Thymus (tissue), 11 donors: ENCODE results near the gene CDIP1. TPM values are rescaled to one million over a fixed set of nuclear protein-coding genes. Genes with fewer than 3 reads are reported as not detected.

Experiments
- DNase-seq, 9 donors: peaks; one replicate each; pipeline ENCODE4 v3.0.0-alpha.2; 2013; ENCODE audit warnings: low spot score in 9 of 9, low read depth in 6 of 9, missing footprints in 1 of 9
- H3K27ac ChIP-seq, 2 donors: one replicate each; pipeline ENCODE4 v1.5.1; 2013; ENCODE audit warnings: control low read depth in 1 of 2, low read depth in 1 of 2, low read length in 1 of 2, mild to moderate bottlenecking in 1 of 2, moderate library complexity in 1 of 2
- H3K27me3 ChIP-seq, 2 donors: one replicate each; pipeline ENCODE4 v1.5.1; 2013; ENCODE audit warnings: low read length in 1 of 2; ENCODE audit not compliant: control insufficient read depth in 2 of 2, insufficient read depth in 1 of 2
- H3K36me3 ChIP-seq, 2 donors: one replicate each; pipeline ENCODE4 v1.5.1; 2013; ENCODE audit warnings: low read length in 1 of 2, mild to moderate bottlenecking in 1 of 2, moderate library complexity in 1 of 2; ENCODE audit not compliant: control insufficient read depth in 2 of 2, insufficient read depth in 2 of 2
- H3K4me1 ChIP-seq, 2 donors: one replicate each; pipeline ENCODE4 v1.5.1; 2013; ENCODE audit warnings: low read length in 2 of 2; ENCODE audit not compliant: control insufficient read depth in 2 of 2, insufficient read depth in 2 of 2
- H3K4me3 ChIP-seq, 2 donors: one replicate each; pipeline ENCODE4 v1.5.1; 2013; ENCODE audit warnings: low read length in 2 of 2, control low read depth in 1 of 2, mild to moderate bottlenecking in 1 of 2
- H3K9me3 ChIP-seq, 2 donors: one replicate each; pipeline ENCODE4 v1.5.1; 2013; ENCODE audit warnings: low read length in 1 of 2, mild to moderate bottlenecking in 1 of 2; ENCODE audit not compliant: control insufficient read depth in 2 of 2, insufficient read depth in 1 of 2
- WGBS: extraction: QIAGEN DNeasy Blood & Tissue Kit; methylation state at CpG from one replicate; pipeline ENCODE4 v1.1.7; 2013; 5-methylcytosine and 5-hydroxymethylcytosine counted together
- polyA plus RNA-seq: library from polyadenylated mRNA; stranded (reverse); fragments of 200-250 nt; gene quantifications from one replicate; pipeline ENCODE4 v1.2.3, GENCODE V29; 2013
- total RNA-seq: library from RNA; stranded (reverse); fragments of 120-200 nt; gene quantifications from one replicate; pipeline ENCODE4 v1.2.4, GENCODE V29; 2013
- donor health status: healthy.

CDIP1 gene
- total and polyA plus RNA-seq, 2 donors = 15.7 to 24.9 TPM

DNA sequence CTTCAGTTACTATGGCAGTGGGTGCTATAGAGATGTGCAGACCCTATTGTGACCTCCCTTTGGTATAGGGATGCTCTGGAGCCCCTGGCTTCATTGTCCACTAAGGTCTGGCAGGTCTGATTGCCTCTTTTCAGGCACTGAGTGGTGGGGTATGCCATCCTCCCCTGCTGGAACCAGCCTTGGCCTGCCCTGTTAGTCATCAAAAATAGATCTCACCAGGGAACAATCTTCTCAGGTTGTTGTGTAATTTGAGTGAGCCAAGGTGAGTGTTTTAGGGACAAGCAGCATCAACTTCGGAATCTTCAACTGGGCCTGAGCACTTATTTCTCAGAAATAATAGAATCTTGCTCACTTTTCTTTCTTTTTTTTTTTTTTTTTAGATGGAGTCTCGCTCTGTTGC is 42.8 kb downstream of the CDIP1 start:
- no peak overlapping the region for H3K27ac ChIP-seq

DNA sequence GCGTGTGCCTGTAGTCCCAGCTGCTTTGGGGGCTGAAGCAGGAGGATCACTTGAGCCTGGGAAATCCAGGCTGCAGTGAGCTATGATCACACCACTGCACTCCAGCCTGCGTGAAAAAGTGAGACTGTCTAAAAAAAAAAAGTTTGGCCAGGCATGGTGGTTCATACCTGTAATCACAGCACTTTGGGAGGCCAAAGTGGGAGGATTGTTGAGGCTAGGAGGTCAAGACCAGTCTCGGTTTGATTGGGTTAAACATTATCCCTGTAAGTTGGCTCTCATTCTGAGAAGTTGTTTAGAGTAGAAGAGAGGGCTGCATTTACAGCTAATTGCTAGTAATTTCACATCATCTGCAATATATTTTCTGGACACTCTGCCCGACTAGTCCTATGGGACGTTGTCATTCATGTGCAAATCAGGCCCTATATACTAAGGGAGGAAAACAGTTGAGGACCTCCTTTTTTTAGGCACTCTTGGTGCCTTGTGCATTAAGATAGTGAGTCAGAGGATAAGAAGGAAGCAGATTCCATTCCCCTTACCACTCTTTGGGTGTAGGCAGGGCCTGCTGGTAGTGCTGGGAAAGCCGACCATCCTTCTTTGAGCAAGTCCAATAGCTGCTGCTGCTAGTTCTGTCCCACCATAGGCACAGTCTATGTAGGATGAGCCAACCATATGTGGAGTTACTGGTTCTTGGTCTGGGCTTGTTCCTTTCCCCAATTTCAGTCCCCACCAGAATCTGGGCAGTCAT is 43.7 kb downstream of the CDIP1 start:
- no peak for DNase-seq
- Histone ChIP-seq H3K27me3 (no peaks in the 10 kb centered on the region), H3K27ac (no peak overlapping the region), H3K4me1 (peaks cover 0 to 3% of the 10 kb centered on the region in 2 donors), H3K4me3 (no peak overlapping the region), H3K36me3 (peaks cover 3 to 15% of the 10 kb centered on the region in 2 donors), H3K9me3 (no peaks in the 10 kb centered on the region)
- WGBS = over 99% methylated on average over 6 of the region's 6 CpGs

More for the DNA sequence above, 42.8 kb downstream of the CDIP1 start:
- DNase-seq = no peak
- WGBS = 97% methylated on average over 2 of the region's 2 CpGs
- peaks cover 3 to 7% of the 10 kb centered on the region in 2 donors for H3K36me3 ChIP-seq
- no peaks in the 10 kb centered on the region for H3K27me3 ChIP-seq
- H3K4me1 ChIP-seq = peaks cover 0 to 4% of the 10 kb centered on the region in 2 donors
- no peaks in the 10 kb centered on the region for H3K9me3 ChIP-seq
- H3K4me3 ChIP-seq = no peak overlapping the region

- H3K27ac ChIP-seq = no peak overlapping the region
- H3K27me3 ChIP-seq = no peaks in the 10 kb centered on the region
- H3K4me3 ChIP-seq = no peak overlapping the region
- WGBS = 97% methylated on average over 4 of the region's 4 CpGs
- H3K36me3 ChIP-seq = peaks cover 4 to 25% of the 10 kb centered on the region in 2 donors
- H3K9me3 ChIP-seq = no peaks in the 10 kb centered on the region
- peaks cover 16 to 25% of the 10 kb centered on the region in 2 donors for H3K4me1 ChIP-seq
- DNase-seq = no peak
Measured at GRCh38 chr16:4491898-4492297, 46.7 kb downstream of the CDIP1 start.

DNA sequence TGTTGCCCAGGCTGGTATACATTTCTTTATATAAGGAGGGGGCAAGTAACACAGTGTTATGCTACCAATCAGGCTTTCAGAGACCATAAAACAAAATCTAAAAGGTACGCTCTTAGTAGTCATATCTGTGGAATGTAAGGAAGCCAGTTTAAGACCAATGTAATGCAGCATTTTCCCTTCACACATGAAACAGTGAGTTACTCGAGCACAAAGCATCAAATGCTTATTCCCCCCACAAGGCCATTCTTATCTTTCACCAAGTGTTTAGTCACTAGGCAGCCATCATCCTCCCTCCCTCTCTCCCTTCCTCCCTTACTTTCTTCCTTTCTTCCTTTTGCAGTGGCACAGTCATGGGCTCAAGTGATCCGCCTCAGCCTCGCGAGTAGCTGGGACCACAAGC is 49.5 kb downstream of the CDIP1 start:
- Histone ChIP-seq H3K4me3 (no peak overlapping the region), H3K9me3 (no peaks in the 10 kb centered on the region), H3K27me3 (no peaks in the 10 kb centered on the region), H3K36me3 (peaks cover 10 to 32% of the 10 kb centered on the region in 2 donors), H3K27ac (peak overlapping the region; percentile 77 to 85), H3K4me1 (peaks cover 16 to 25% of the 10 kb centered on the region in 2 donors)
- WGBS = 93% methylated on average over 5 of the region's 5 CpGs
- DNase-seq = no peak

DNA sequence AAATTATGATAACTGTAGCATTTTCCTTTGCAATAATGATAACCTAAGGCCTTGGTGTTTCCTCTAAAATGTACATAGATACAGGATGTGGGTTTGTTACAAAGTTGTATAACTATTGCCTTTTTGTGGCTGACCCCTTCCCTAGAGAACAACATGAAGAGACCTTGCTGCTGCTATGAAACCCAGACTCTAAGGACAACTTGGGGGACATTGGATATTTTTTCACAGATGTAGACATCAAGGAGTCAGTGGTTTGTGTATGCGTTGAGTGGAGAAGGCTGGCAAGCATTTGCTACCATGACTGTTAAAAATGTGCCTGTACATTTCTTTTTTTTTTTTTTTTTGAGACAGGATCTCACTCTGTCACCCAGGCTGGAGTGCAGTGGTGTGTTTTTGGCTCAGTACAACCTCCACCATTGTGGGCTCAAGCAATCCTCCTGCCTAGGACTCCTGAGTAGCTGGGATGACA is 50.0 kb downstream of the CDIP1 start:
- H3K4me1 ChIP-seq = peaks cover 16 to 25% of the 10 kb centered on the region in 2 donors
- H3K27ac ChIP-seq = peak overlapping the region; percentile 77 to 85
- 8% methylated on average over 1 of the region's 1 CpG for WGBS
- DNase-seq = peak in 2 of 9 donors; percentile 36 to 75
- H3K4me3 ChIP-seq = no peak overlapping the region
- no peaks in the 10 kb centered on the region for H3K9me3 ChIP-seq
- peaks cover 10 to 32% of the 10 kb centered on the region in 2 donors for H3K36me3 ChIP-seq
- no peaks in the 10 kb centered on the region for H3K27me3 ChIP-seq

DNA sequence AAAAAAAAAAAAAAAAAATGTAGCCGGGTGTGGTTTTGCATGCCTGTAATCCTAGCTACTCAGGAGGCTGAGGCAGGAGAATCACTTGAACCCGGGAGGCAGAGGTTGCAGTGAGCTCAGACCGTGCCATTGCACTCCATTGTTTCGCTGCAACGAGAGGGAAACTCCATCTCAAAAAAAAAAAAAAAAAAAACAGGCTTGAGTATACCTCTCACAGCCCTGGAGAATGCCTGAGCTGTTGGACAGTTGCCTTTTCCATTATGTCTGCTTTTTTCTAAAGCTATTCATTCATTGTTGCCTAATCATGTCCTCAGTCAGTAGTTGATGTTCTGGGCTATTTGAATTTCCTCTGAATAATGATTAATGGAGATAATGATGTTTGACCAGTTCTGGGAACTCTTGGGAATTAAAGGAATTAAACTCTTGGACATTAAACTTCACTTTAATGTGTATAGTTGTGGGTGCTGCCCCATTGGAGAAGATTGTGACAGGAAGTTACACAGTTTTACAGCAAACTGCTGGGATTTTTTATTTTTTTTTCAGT is 50.5 kb downstream of the CDIP1 start:
- Histone ChIP-seq H3K27me3 (no peaks in the 10 kb centered on the region), H3K9me3 (no peaks in the 10 kb centered on the region), H3K4me3 (no peak overlapping the region), H3K36me3 (peaks cover 10 to 32% of the 10 kb centered on the region in 2 donors), H3K27ac (peak overlapping the region; percentile 69 to 77), H3K4me1 (peaks cover 16 to 25% of the 10 kb centered on the region in 2 donors)
- DNase-seq = no peak
- 86% methylated on average over 5 of the region's 5 CpGs for WGBS

DNA sequence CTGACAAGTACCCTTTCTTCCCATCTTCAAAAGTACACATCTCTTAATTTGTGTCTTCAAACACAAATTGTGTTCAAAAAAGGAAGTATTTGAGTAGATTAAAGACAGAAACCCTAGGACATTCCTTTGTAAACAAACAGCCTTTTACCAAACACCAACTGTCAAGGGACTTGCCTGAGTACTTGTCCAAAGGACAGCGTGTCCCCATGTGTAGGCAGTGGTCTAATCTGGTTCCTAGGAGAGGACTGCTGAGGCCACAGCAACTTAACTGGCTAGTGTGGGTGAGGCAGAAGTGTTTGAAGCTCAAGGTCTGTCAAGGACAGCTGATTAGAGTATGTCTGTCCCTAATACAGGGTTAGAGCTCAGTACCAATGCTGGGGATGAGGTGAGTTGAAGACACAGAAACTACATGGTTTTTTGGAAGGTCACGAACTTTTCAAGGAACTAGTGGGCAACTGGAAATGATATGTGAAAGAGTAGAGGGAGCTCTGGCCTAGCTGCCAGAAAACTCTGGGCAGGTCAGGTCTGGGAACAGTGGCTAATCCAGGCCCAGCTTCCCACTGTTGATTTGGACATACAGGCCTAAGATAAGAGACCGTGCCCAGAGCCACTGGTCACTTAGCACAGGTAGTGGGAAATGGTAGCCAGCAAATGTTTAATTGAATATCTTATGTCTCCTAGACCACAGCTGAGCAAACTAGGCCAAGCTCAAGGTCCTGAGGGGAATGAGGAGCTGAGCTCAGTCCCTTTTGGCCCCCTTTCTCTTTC is 52.3 kb downstream of the CDIP1 start:
- WGBS = 97% methylated on average over 3 of the region's 3 CpGs
- H3K4me1 ChIP-seq = peaks cover 16 to 28% of the 10 kb centered on the region in 2 donors
- no peaks in the 10 kb centered on the region for H3K9me3 ChIP-seq
- no peak overlapping the region for H3K27ac ChIP-seq
- H3K27me3 ChIP-seq = no peaks in the 10 kb centered on the region
- DNase-seq = no peak
- H3K4me3 ChIP-seq = no peak overlapping the region
- peaks cover 10 to 28% of the 10 kb centered on the region in 2 donors for H3K36me3 ChIP-seq

DNA sequence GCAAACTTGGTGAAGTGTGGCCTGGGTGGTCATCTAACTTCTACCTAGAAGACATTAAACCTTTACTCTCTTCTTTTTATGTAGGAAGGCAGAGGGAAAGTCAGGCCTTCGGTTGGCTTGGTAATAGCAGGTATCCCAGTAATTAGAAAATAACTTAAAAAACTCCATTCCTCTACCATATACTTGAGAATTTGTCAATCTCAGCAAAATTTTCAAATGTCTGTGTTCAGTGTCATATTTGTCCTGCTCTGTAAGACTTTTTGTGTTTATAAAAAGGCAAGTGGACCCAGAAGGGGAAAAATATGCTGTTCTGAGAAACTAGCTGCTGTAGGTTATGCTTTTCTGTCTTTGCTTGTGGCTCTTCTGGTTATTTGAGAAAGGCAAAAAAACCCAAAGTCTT is 56.6 kb downstream of the CDIP1 start:
- no peak overlapping the region for H3K27ac ChIP-seq
- no peak for DNase-seq
- peaks cover 6 to 10% of the 10 kb centered on the region in 2 donors for H3K36me3 ChIP-seq
- H3K27me3 ChIP-seq = no peaks in the 10 kb centered on the region
- 97% methylated on average over 1 of the region's 1 CpG for WGBS
- H3K4me3 ChIP-seq = no peak overlapping the region
- H3K9me3 ChIP-seq = no peaks in the 10 kb centered on the region
- peaks cover 2 to 8% of the 10 kb centered on the region in 2 donors for H3K4me1 ChIP-seq

DNA sequence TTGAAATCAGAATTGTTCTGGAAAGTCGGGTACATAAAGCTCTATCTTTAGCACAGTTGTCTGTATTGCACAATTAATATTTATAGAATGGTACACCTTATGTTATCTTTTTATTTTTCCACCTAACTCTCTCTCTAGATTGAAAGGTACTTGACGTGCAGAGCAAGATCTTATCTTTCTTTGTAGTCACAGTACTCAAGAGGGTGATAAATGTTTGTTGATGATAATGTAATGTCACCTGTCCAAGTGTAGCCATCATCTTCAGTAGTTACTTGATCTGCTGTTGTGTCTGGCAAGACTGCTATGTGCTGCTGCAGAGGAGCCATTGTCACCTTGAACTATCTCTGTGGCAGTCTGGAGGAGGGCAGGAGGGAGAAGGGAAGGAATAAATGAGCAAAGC is 57.0 kb downstream of the CDIP1 start:
- no peak overlapping the region for H3K27ac ChIP-seq
- peaks cover 6 to 11% of the 10 kb centered on the region in 2 donors for H3K4me1 ChIP-seq
- no peak overlapping the region for H3K4me3 ChIP-seq
- H3K9me3 ChIP-seq = no peaks in the 10 kb centered on the region
- DNase-seq = no peak
- 66% methylated on average over 2 of the region's 2 CpGs for WGBS
- H3K36me3 ChIP-seq = peaks cover 6 to 10% of the 10 kb centered on the region in 2 donors
- no peaks in the 10 kb centered on the region for H3K27me3 ChIP-seq
